ENCODE data around the gene KSR2. TPM values are rescaled to one million over a fixed set of nuclear protein-coding genes. Genes with fewer than 3 reads are reported as not detected.

The KSR2 gene
- total RNA-seq, 2 donors from 2014 or later: 1.1 to 2.0 TPM

GRCh38 chr12:117985182-117985581, 16.4 kb upstream of the KSR2 start:
- 92 to 95% methylated on average over 2 of the region's 2 CpGs for WGBS, 2 experiments (ENCODE audit: insufficient coverage in 1 of 2, insufficient read length in 1 of 2)
- Histone ChIP-seq H3K27ac (ENCODE audit: low read depth, low read length) (no peak overlapping the region), H3K9ac (ENCODE audit: extremely low read depth, low read length, poor library complexity, severe bottlenecking) (no peak overlapping the region), H3K4me1 (ENCODE audit: control insufficient read depth, insufficient read depth, low read length) (no peaks in the 10 kb centered on the region), H3K9me3 (ENCODE audit: control insufficient read depth, low read length) (no peaks in the 10 kb centered on the region), H3K36me3 (ENCODE audit: control insufficient read depth, insufficient read depth, low read length) (no peaks in the 10 kb centered on the region), H3K27me3 (ENCODE audit: control insufficient read depth, insufficient read depth, low read length, poor library complexity, severe bottlenecking) (no peaks in the 10 kb centered on the region), H3K4me3 (ENCODE audit: low read length) (no peak overlapping the region)
- TF ChIP-seq CTCF (conservative IDR thresholded peaks at IDR 0.05): no peak
- DNase-seq: no peak
- H3K36me3 Mint-ChIP-seq (ENCODE audit: low read depth): no peaks in the 10 kb centered on the region
- H3K27ac Mint-ChIP-seq: no peak overlapping the region
- peaks cover 4% of the 10 kb centered on the region for H3K9me3 Mint-ChIP-seq
- no peak overlapping the region for H3K4me3 Mint-ChIP-seq
- H3K4me1 Mint-ChIP-seq: no peaks in the 10 kb centered on the region
- peaks cover 3% of the 10 kb centered on the region for H3K27me3 Mint-ChIP-seq (ENCODE audit: insufficient read depth)

GRCh38 chr12:117981267-117981666, 12.5 kb upstream of the KSR2 start:
- Histone ChIP-seq H3K9ac (ENCODE audit: extremely low read depth, low read length, poor library complexity, severe bottlenecking) (no peak overlapping the region), H3K4me3 (ENCODE audit: low read length) (no peak overlapping the region), H3K27ac (ENCODE audit: low read depth, low read length) (no peak overlapping the region), H3K27me3 (ENCODE audit: control insufficient read depth, insufficient read depth, low read length, poor library complexity, severe bottlenecking) (no peaks in the 10 kb centered on the region), H3K9me3 (ENCODE audit: control insufficient read depth, low read length) (no peaks in the 10 kb centered on the region), H3K36me3 (ENCODE audit: control insufficient read depth, insufficient read depth, low read length) (no peaks in the 10 kb centered on the region), H3K4me1 (ENCODE audit: control insufficient read depth, insufficient read depth, low read length) (no peaks in the 10 kb centered on the region)
- Mint-ChIP-seq H3K27ac (no peak overlapping the region), H3K4me3 (no peak overlapping the region), H3K4me1 (no peaks in the 10 kb centered on the region), H3K36me3 (ENCODE audit: low read depth) (no peaks in the 10 kb centered on the region), H3K27me3 (ENCODE audit: insufficient read depth) (peaks cover 9% of the 10 kb centered on the region), H3K9me3 (no peaks in the 10 kb centered on the region)
- 90 to 95% methylated on average over 5 of the region's 5 CpGs for WGBS, 2 experiments (ENCODE audit: insufficient coverage in 1 of 2, insufficient read length in 1 of 2)
- DNase-seq: no peak
- no peak for TF ChIP-seq CTCF (conservative IDR thresholded peaks at IDR 0.05)

GRCh38 chr12:117980616-117981015, 11.8 kb upstream of the KSR2 start:
- Histone ChIP-seq H3K27me3 (ENCODE audit: control insufficient read depth, insufficient read depth, low read length, poor library complexity, severe bottlenecking) (no peaks in the 10 kb centered on the region), H3K9ac (ENCODE audit: extremely low read depth, low read length, poor library complexity, severe bottlenecking) (no peak overlapping the region), H3K36me3 (ENCODE audit: control insufficient read depth, insufficient read depth, low read length) (no peaks in the 10 kb centered on the region), H3K4me1 (ENCODE audit: control insufficient read depth, insufficient read depth, low read length) (no peaks in the 10 kb centered on the region), H3K9me3 (ENCODE audit: control insufficient read depth, low read length) (no peaks in the 10 kb centered on the region), H3K27ac (ENCODE audit: low read depth, low read length) (no peak overlapping the region), H3K4me3 (ENCODE audit: low read length) (no peak overlapping the region)
- no peak for DNase-seq
- Mint-ChIP-seq H3K4me1 (no peaks in the 10 kb centered on the region), H3K27me3 (ENCODE audit: insufficient read depth) (peaks cover 9% of the 10 kb centered on the region), H3K36me3 (ENCODE audit: low read depth) (no peaks in the 10 kb centered on the region), H3K4me3 (no peak overlapping the region), H3K27ac (no peak overlapping the region), H3K9me3 (no peaks in the 10 kb centered on the region)
- no peak for TF ChIP-seq CTCF (conservative IDR thresholded peaks at IDR 0.05)
- WGBS, 2 experiments (ENCODE audit: insufficient coverage in 1 of 2, insufficient read length in 1 of 2): 92 to 100% methylated on average over 1 to 3 of the region's 4 CpGs

Measured in endodermal cell (in vitro differentiated cells).